ENCODE measurements around the gene HERC2.
"Not testable (repeated sequence)": the region's sequence is repeated elsewhere in the genome, so short reads cannot be mapped to it uniquely, and the experiment has no call there.

The HERC2 gene

GRCh38 chr15:28178290-28178689 is 143.7 kb downstream of the HERC2 start:
- DNase-seq (ENCODE audit: low read depth), result no peak
- H3K4me3 ChIP-seq (ENCODE audit: low read length), result no peak overlapping the region
- TF ChIP-seq CTCF (conservative IDR thresholded peaks at IDR 0.05; ENCODE audit: low read length), result no peak

GRCh38 chr15:28169366-28169765 is 152.6 kb downstream of the HERC2 start:
- no peak overlapping the region for H3K4me3 ChIP-seq (ENCODE audit: low read length)
- no peak for TF ChIP-seq CTCF (conservative IDR thresholded peaks at IDR 0.05; ENCODE audit: low read length)
- DNase-seq (ENCODE audit: low read depth), result no peak

- H3K4me3 ChIP-seq (ENCODE audit: low read length); DNase-seq (ENCODE audit: low read depth): not testable (repeated sequence)
Observed at GRCh38 chr15:28168405-28169121, 153.4 kb downstream of the HERC2 start.

- TF ChIP-seq CTCF (conservative IDR thresholded peaks at IDR 0.05; ENCODE audit: low read length), result no peak
- DNase-seq (ENCODE audit: low read depth), result no peak
- no peak overlapping the region for H3K4me3 ChIP-seq (ENCODE audit: low read length)
Observed at GRCh38 chr15:28167042-28167441, 154.9 kb downstream of the HERC2 start.

- no peak for TF ChIP-seq CTCF (conservative IDR thresholded peaks at IDR 0.05; ENCODE audit: low read length)
- H3K4me3 ChIP-seq (ENCODE audit: low read length), result no peak overlapping the region
- DNase-seq (ENCODE audit: low read depth), result peak; percentile 29
Observed at GRCh38 chr15:28165791-28166190, 156.2 kb downstream of the HERC2 start.

- no peak overlapping the region for H3K4me3 ChIP-seq (ENCODE audit: low read length)
- DNase-seq (ENCODE audit: low read depth), result no peak
- TF ChIP-seq CTCF (conservative IDR thresholded peaks at IDR 0.05; ENCODE audit: low read length), result no peak
Observed at GRCh38 chr15:28164876-28165275, 157.1 kb downstream of the HERC2 start.

GRCh38 chr15:28154283-28154682 is 167.7 kb downstream of the HERC2 start:
- H3K4me3 ChIP-seq (ENCODE audit: low read length), result no peak overlapping the region
- DNase-seq (ENCODE audit: low read depth), result no peak
- TF ChIP-seq CTCF (conservative IDR thresholded peaks at IDR 0.05; ENCODE audit: low read length), result no peak

Data from AG10803 (cell line).